ENCODE data around the gene VTCN1. TPM values are rescaled to one million over a fixed set of nuclear protein-coding genes. Genes with fewer than 3 reads are reported as not detected.

The VTCN1 gene
- polyA plus RNA-seq, 2 of the 4 experiments (the other 2 are of a cell fraction) = 0.04 to 0.18 TPM

DNA sequence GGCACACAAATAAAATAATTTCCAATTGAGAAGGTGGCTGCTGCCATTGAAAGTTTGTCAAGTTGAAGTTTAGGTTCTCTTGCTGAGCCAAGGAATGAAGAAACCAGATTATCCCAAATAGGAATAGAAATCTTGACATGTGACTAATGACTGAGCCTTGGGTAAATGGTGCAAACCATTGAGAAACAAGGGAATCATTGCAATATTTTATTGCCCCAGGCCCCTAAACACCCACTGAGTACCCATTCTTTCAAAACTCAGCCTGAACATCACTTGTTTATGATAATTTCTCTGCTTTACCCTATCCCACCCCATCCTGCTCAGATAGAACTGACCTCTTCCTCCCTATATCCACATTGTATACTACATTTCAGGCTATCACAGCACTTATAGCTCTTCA, 46.6 kb upstream of the VTCN1 start:
- DNase-seq (ENCODE audit: low read depth in 1 of 2, low spot score in 1 of 2) = no peak
- Histone ChIP-seq H3K4me3 (no peak overlapping the region), H3K4me2 (no peak overlapping the region), H3K4me1 (no peaks in the 10 kb centered on the region), H3K9me3 (no peaks in the 10 kb centered on the region), H3K27ac (no peak overlapping the region)
- FAIRE-seq = no peak
- ChIA-PET POLR2A (no interaction called here), CTCF (interaction anchor here (0.6 kb wide), 1 partner anchor 10 kb away, joined by 3 read pairs; no protein-coding TSS in a partner anchor)
- no peak for ATAC-seq
- no peak for TF ChIP-seq NFE2L2 (conservative IDR thresholded peaks at IDR 0.05; ENCODE audit: low read length)
- TF ChIP-seq TFCP2L1 (CRISPR knock-in tag; IDR thresholded peaks at IDR 0.05) = no peak
- TF ChIP-seq MAZ (IDR thresholded peaks at IDR 0.05; ENCODE audit: borderline replicate concordance, low read depth, low read length) = no peak
- TF ChIP-seq ESRRA (IDR thresholded peaks at IDR 0.05; ENCODE audit: borderline replicate concordance, low read length) = no peak
- no peak for TF ChIP-seq RNF2 (IDR thresholded peaks at IDR 0.05; ENCODE audit: borderline replicate concordance, low read depth)

DNA sequence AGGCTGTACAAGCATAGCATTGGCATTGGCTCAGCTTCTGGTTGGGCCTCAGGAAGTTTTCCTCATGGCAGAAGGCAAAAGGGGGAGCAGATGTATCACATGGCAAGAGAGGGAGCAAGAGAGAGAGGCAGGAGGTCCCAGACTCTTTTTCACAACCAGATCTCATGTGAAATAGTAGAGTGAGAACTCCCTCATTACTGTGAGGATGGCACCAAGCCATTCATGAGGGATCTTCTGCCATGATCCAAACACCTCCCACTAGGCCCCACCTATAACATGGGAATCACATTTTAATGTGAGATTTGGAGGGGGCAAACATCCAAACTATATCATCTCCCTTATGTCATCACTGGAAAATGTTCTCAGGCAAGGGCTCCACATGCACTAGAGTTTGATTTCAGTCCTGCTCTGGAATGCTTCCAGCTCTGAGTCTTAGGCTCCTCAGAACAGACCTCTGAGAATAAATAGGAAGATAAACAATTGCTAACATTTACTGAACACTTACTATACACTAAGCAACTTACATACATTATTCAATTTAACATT, 39.4 kb upstream of the VTCN1 start:
- TF ChIP-seq, protein P1, sequence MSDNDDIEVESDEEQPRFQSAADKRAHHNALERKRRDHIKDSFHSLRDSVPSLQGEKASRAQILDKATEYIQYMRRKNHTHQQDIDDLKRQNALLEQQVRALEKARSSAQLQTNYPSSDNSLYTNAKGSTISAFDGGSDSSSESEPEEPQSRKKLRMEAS (IDR thresholded peaks at IDR 0.05) = no peak
- TF ChIP-seq RCOR1 (IDR thresholded peaks at IDR 0.05; ENCODE audit: low read depth, low read length) = no peak
- CTCF ChIA-PET = interaction anchor here (2.1 kb wide), 1 partner anchor 34 kb away, joined by 6 read pairs; no protein-coding TSS in a partner anchor
- POLR2A ChIA-PET = no interaction called here
- Histone ChIP-seq H3K9me3 (no peaks in the 10 kb centered on the region), H3K4me3 (no peak overlapping the region), H3K4me2 (no peak overlapping the region), H3K4me1 (no peaks in the 10 kb centered on the region), H3K27ac (no peak overlapping the region)
- FAIRE-seq = no peak
- ATAC-seq = no peak
- no peak for DNase-seq (ENCODE audit: low read depth in 1 of 2, low spot score in 1 of 2)

DNA sequence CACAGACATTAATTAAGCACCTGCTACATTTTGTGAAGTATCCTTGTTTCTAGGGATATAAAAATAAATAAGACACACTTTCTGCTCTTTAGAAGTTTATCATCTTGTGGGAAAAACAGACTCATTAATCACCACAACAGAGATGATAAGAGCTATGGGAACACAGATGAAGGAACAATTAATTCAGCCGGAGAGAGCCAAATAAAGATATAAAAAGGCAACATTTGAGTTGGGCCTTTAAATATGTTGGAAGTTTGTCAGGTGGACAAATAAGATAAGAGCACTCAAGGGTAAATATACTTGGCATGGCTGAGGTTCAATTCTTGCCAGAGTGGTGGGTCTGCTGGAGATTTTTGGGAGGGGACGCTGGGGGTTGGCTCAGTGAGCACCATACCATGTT, 34.2 kb upstream of the VTCN1 start:
- 38% methylated on average over 2 of the region's 2 CpGs for WGBS (ENCODE audit: missing lambda C conversion rate)
- FAIRE-seq (no peak), DNase-seq (ENCODE audit: low read depth in 1 of 2, low spot score in 1 of 2) (no peak), ATAC-seq (no peak)
- ChIA-PET CTCF (no interaction called here), POLR2A (no interaction called here)
- Histone ChIP-seq H3K9me3 (no peaks in the 10 kb centered on the region), H3K27ac (no peak overlapping the region), H3K4me1 (no peaks in the 10 kb centered on the region), H3K4me2 (no peak overlapping the region), H3K4me3 (no peak overlapping the region)
- TF ChIP-seq ZNF302 (CRISPR knock-in tag; IDR thresholded peaks at IDR 0.05) = no peak
- no peak for TF ChIP-seq SMC3 (IDR thresholded peaks at IDR 0.05)
- no peak for TF ChIP-seq CHD4 (IDR thresholded peaks at IDR 0.05; ENCODE audit: borderline replicate concordance)
- TF ChIP-seq HOXB13 (CRISPR knock-in tag; IDR thresholded peaks at IDR 0.05; ENCODE audit: low read depth) = no peak
- TF ChIP-seq RNF2 (IDR thresholded peaks at IDR 0.05; ENCODE audit: borderline replicate concordance, low read depth) = no peak

DNA sequence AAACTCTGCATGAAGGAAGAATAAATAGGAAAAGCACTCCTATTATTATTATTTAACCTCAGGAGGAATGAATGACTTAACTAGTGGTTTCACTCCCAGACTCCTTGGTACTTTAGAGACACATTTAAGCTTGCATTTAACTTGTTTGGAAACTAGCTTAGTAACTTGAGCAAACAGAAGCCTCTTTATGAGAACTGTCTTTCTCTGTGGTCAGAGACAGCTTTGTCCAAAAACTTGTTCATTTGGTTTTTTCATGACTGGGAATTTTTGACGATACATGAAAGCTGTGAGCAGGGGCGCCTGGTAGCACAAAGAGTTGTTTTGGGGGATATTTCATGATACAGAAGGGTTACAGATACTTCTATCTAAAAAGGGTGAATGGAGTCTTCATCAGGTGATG, 33.6 kb upstream of the VTCN1 start:
- 22% methylated on average over 2 of the region's 2 CpGs for WGBS (ENCODE audit: missing lambda C conversion rate)
- FAIRE-seq (no peak), ATAC-seq (no peak), DNase-seq (ENCODE audit: low read depth in 1 of 2, low spot score in 1 of 2) (no peak)
- ChIA-PET CTCF (no interaction called here), POLR2A (no interaction called here)
- no peaks in the 10 kb centered on the region for H3K4me1 ChIP-seq
- H3K4me2 ChIP-seq = no peak overlapping the region
- no peak overlapping the region for H3K27ac ChIP-seq
- no peak overlapping the region for H3K4me3 ChIP-seq
- no peaks in the 10 kb centered on the region for H3K9me3 ChIP-seq
- TF ChIP-seq MAZ (IDR thresholded peaks at IDR 0.05; ENCODE audit: borderline replicate concordance, low read depth, low read length) (no peak), FOSL2 (IDR thresholded peaks at IDR 0.05) (no peak), FOSL2 (CRISPR knock-in tag; IDR thresholded peaks at IDR 0.05) (no peak), CBX8 (IDR thresholded peaks at IDR 0.05) (no peak), RNF2 (IDR thresholded peaks at IDR 0.05; ENCODE audit: borderline replicate concordance, low read depth) (no peak), ZNF302 (CRISPR knock-in tag; IDR thresholded peaks at IDR 0.05) (no peak)
- TF ChIP-seq, protein P2, sequence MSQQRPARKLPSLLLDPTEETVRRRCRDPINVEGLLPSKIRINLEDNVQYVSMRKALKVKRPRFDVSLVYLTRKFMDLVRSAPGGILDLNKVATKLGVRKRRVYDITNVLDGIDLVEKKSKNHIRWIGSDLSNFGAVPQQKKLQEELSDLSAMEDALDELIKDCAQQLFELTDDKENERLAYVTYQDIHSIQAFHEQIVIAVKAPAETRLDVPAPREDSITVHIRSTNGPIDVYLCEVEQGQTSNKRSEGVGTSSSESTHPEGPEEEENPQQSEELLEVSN (IDR thresholded peaks at IDR 0.05; ENCODE audit: borderline replicate concordance, low read depth) = no peak

DNA sequence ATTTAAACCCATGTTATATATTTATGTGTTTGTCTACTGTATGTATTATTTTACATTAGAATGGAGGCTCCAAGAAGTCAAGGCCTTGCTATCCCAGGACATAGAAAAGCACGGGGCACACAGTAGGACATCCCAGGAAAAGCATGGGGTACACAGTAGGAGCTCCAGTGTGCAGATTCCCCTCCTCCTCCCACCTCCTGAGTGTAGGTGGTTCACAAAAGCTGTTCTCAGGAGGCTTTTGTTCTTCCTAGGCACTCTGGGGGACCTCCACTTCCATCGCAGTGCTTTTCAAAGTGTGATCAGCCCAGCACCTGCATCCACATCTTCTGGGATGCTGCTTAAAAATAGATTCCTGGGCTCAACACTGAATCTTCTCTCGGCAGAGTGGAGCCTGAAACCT, 30.8 kb upstream of the VTCN1 start:
- ATAC-seq = no peak
- 54% methylated on average over 3 of the region's 3 CpGs for WGBS (ENCODE audit: missing lambda C conversion rate)
- no peak overlapping the region for H3K4me2 ChIP-seq
- FAIRE-seq = no peak
- ChIA-PET POLR2A (no interaction called here), CTCF (interaction anchor here (1.0 to 1.6 kb wide), 2 partner anchors 14 to 174 kb away, joined by 3 read pairs; no protein-coding TSS in a partner anchor)
- H3K4me1 ChIP-seq = no peaks in the 10 kb centered on the region
- TF ChIP-seq SREBF2 (IDR thresholded peaks at IDR 0.05) (no peak), CHD2 (IDR thresholded peaks at IDR 0.05; ENCODE audit: low read length, partially characterized antibody) (no peak), CBX2 (IDR thresholded peaks at IDR 0.05; ENCODE audit: borderline replicate concordance, low read depth) (no peak)
- TF ChIP-seq, protein P3, sequence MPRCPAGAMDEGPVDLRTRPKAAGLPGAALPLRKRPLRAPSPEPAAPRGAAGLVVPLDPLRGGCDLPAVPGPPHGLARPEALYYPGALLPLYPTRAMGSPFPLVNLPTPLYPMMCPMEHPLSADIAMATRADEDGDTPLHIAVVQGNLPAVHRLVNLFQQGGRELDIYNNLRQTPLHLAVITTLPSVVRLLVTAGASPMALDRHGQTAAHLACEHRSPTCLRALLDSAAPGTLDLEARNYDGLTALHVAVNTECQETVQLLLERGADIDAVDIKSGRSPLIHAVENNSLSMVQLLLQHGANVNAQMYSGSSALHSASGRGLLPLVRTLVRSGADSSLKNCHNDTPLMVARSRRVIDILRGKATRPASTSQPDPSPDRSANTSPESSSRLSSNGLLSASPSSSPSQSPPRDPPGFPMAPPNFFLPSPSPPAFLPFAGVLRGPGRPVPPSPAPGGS (IDR thresholded peaks at IDR 0.05) = no peak
- H3K27ac ChIP-seq = no peak overlapping the region
- no peak for DNase-seq (ENCODE audit: low read depth in 1 of 2, low spot score in 1 of 2)
- H3K9me3 ChIP-seq = no peaks in the 10 kb centered on the region
- H3K4me3 ChIP-seq = no peak overlapping the region

Data from A549 (cell line).